Urothelium cell line (cell line): Measurements from ENCODE around the gene NREP.

ENCODE experiments used
- DNase-seq: peaks from one replicate; pipeline ENCODE4 v3.0.0; 2011; ENCODE audit warnings: low spot score, mixed read lengths
- FAIRE-seq: peaks from 2 replicates; lab custom pipeline; 2011; peaks lifted over from hg19 to GRCh38; lab: Jason Lieb, UNC

NREP gene

GRCh38 chr5:111765613-111766571 lies 8.9 kb upstream of the NREP start:
- DNase-seq (no peak), FAIRE-seq (no peak)

GRCh38 chr5:111764019-111764418 lies 7.0 kb upstream of the NREP start:
- DNase-seq (no peak), FAIRE-seq (no peak)

- FAIRE-seq (no peak), DNase-seq (no peak)
These were observed 5.9 kb upstream of the NREP start for GRCh38 chr5:111762895-111763294.

GRCh38 chr5:111758284-111758628 lies 1.3 kb upstream of the NREP start:
- DNase-seq (no peak), FAIRE-seq (no peak)

- FAIRE-seq (peak; percentile 81), DNase-seq (peak; percentile 87)
These were observed 625 bp upstream of the NREP start for GRCh38 chr5:111757355-111758283.

GRCh38 chr5:111755942-111756381 lies 1.0 kb downstream of the NREP start:
- FAIRE-seq (no peak), DNase-seq (peak; percentile 40)

GRCh38 chr5:111755345-111755941 lies 1.6 kb downstream of the NREP start:
- FAIRE-seq = no peak
- DNase-seq = no peak

GRCh38 chr5:111753884-111754589 lies 3.0 kb downstream of the NREP start:
- FAIRE-seq (no peak), DNase-seq (no peak)

- no peak for FAIRE-seq
- no peak for DNase-seq
These were observed 4.5 kb downstream of the NREP start for GRCh38 chr5:111752426-111752965.

- DNase-seq = no peak
- no peak for FAIRE-seq
These were observed 7.5 kb downstream of the NREP start for GRCh38 chr5:111749303-111750026.

- no peak for FAIRE-seq
These were observed 8.7 kb downstream of the NREP start for GRCh38 chr5:111748304-111748763.

GRCh38 chr5:111747337-111747736 lies 9.7 kb downstream of the NREP start:
- no peak for DNase-seq
- FAIRE-seq = no peak

More at GRCh38 chr5:111748304-111748763, 8.7 kb downstream of the NREP start:
- peak; percentile 71 for DNase-seq

- FAIRE-seq (peak; percentile 72), DNase-seq (no peak)
These were observed 10.2 kb downstream of the NREP start for GRCh38 chr5:111746791-111747190.

- FAIRE-seq (no peak), DNase-seq (no peak)
These were observed 11.8 kb downstream of the NREP start for GRCh38 chr5:111745075-111745739.

GRCh38 chr5:111744455-111744854 lies 12.5 kb downstream of the NREP start:
- FAIRE-seq (no peak), DNase-seq (no peak)

GRCh38 chr5:111743988-111744387 lies 13.0 kb downstream of the NREP start:
- no peak for DNase-seq

GRCh38 chr5:111743512-111743911 lies 13.5 kb downstream of the NREP start:
- DNase-seq (no peak), FAIRE-seq (no peak)

More at GRCh38 chr5:111743988-111744387, 13.0 kb downstream of the NREP start:
- FAIRE-seq = no peak

- peak; percentile 27 for FAIRE-seq
These were observed 14.6 kb downstream of the NREP start for GRCh38 chr5:111742177-111742994.

More at GRCh38 chr5:111742177-111742994, 14.6 kb downstream of the NREP start:
- DNase-seq = no peak
